ENCODE measurements around the gene ARHGAP6.

- TF ChIP-seq POLR2AphosphoS5 (IDR thresholded peaks at IDR 0.05), result no peak
- no peak for TF ChIP-seq EP300 (IDR thresholded peaks at IDR 0.05)
- no peak for TF ChIP-seq POLR2A (IDR thresholded peaks at IDR 0.05)
- TF ChIP-seq, protein P1, sequence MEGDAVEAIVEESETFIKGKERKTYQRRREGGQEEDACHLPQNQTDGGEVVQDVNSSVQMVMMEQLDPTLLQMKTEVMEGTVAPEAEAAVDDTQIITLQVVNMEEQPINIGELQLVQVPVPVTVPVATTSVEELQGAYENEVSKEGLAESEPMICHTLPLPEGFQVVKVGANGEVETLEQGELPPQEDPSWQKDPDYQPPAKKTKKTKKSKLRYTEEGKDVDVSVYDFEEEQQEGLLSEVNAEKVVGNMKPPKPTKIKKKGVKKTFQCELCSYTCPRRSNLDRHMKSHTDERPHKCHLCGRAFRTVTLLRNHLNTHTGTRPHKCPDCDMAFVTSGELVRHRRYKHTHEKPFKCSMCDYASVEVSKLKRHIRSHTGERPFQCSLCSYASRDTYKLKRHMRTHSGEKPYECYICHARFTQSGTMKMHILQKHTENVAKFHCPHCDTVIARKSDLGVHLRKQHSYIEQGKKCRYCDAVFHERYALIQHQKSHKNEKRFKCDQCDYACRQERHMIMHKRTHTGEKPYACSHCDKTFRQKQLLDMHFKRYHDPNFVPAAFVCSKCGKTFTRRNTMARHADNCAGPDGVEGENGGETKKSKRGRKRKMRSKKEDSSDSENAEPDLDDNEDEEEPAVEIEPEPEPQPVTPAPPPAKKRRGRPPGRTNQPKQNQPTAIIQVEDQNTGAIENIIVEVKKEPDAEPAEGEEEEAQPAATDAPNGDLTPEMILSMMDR (IDR thresholded peaks at IDR 0.05), result no peak
These were observed 267.6 kb downstream of the ARHGAP6 start for GRCh38 chrX:11398139-11398538.

All from upper lobe of left lung (tissue), 4 donors.